ENCODE data around the gene EED.

Gene EED, protein sequence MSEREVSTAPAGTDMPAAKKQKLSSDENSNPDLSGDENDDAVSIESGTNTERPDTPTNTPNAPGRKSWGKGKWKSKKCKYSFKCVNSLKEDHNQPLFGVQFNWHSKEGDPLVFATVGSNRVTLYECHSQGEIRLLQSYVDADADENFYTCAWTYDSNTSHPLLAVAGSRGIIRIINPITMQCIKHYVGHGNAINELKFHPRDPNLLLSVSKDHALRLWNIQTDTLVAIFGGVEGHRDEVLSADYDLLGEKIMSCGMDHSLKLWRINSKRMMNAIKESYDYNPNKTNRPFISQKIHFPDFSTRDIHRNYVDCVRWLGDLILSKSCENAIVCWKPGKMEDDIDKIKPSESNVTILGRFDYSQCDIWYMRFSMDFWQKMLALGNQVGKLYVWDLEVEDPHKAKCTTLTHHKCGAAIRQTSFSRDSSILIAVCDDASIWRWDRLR

DNA sequence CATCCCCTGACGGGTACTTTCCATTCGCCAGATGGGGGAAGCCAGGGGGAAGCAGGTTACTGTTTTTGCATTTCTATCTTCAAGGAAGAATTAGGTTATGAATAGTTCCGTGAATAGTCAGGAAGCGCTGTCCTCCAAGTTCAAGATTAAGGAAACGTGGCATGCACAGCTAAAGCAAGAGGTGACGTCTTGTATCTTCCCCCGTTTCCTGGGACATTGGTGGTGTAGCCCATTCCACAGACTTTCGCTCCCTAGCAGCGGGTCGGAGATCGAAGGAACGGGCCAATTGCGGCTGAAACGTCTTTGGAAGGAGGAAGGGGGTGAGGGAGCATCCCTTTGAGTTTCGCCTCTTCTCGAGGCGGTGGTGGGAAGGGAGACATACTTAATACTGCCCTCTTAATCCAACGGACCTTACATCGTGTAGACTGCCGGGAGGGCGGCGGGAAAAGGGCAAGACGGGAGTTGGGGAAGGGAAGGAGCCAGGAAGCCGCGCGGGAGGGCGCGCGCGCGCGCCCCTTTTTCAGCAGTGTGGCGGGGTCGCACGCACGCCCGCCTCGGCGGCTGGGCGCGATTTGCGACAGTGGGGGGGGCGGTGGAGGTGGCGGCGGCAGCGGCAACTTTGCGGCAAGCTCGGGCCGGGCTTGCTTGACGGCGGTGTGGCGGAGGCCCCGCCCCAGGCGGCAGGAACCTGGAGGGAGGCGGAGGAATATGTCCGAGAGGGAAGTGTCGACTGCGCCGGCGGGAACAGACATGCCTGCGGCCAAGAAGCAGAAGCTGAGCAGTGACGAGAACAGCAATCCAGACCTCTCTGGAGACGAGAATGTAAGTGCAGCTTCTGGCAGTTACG is at the start of gene EED:
TSS of gene EED (plus strand) at position 232 of the 847 bp plus-strand sequence. CDS start at position 709, 477 bp downstream.
- peak; percentile 85 to 98 for DNase-seq

DNA sequence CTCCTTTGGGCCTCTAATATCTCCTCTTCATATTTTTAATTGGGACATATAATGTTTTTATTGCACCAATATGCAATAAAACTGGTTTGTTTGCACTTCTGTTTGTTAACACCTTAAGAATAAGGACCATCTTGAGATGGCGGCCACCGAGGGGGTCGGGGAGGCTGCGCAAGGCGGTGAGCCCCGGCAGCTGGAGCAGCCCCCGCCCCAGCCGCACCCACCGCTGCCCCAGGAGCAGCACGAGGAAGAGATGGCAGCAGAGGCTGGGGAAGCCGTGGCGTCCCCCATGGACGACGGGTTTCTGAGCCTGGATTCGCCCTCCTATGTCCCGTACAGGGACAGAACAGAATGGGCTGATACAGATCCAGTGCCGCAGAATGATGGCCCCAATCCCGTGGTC is 49.6 kb upstream of the EED start:
- DNase-seq, result no peak

DNA sequence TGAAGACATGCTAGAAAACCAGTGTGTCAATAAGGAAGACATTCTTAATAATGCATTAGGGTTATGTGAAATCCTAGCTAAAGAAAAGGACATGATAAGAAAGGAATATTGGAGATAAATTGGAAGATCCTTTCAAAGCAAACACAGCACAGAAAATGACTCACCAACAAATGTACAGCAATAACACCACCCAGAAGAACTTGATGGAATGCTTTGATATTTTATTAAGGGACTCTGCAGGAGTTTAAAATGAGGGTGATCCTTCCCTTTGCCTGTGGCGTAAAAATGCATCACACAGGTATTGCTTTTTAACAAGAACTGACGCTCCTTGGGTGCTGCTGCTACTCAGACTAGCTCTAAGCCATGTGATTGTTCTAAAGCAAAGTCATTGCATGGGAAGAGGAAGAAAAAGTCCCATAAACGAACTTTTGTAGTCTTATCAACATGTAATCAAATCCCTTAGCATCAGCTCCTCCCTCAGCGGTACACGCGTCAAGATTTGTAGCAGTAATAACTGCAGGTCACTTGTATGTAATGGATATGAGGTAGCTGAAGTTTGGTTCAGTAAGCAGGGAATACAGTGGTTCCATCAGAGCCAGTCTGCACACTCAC is 48.4 kb upstream of the EED start:
- DNase-seq, result no peak

DNA sequence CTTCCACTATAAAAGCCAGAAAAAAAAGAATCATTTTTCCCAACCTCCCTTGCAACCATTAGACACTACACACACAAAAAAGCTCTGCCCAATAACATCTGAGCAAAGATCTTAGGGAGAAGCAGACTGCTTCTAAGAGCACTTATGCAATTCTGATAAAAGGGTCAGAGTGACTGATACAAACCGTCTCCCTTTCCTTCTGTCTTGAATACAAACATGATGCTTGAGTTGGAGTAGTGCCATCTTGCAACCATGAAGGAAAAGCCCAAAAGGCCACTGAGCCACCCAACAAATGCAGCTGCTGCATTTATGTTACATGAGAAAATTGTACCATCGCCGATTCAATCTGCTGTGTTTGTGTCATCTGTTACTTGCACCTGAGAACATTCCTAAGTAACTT is 47.6 kb upstream of the EED start:
- DNase-seq, result no peak

DNA sequence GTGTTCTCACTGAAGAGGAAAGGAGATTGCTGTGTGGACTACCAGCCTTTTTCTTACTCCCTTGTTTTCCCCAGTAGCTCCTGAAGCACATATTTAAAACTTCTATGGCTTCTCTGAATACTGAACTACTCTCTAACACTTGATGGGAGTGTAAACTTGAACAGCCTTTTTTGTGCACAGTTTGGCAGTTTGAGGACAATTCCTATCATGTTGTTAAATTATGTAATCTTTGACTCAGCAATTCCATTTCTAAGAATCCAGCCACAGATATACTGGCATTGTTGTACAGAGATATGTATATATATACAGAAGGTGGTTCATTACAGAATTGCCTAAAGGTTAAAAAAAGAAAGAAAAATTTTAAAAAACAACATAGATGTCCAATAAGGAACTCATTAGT is 47.1 kb upstream of the EED start:
- DNase-seq, result no peak

DNA sequence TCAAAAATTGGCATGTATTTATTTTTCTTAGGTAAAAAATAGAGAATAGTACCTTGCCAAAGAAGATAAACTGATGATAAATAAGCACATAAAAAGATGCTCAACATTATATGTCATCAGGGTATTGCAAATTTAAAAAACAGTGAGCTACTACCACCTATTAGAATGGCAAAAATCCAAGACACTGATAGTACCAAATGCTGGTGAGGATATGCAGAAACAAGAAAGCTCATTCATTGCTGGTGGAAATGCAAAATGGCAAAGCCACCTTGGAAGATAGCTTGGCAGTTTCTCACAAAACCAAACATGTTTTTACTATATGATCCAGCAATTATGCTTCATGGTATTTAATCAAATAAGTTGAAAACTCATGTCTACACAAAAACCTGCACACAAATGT is 46.4 kb upstream of the EED start:
- no peak for DNase-seq

DNA sequence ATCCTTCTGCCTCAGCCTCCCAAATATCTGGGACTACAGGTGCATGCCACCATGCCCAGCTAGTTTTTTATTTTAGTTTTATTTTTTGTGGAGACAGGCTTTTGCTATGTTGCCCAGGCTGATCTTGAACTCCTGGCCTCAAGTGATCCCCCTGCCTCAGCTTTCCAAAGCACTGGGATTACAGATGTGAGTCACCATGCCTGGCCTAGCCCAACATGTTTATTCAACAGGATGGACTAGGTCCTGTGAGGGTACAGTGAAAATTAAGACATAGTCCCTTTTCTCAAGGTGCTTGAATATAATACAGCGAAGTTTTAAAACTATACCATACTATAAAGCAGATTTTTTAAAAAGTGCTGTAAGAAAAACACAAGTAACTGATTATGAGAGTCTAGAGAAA is 45.2 kb upstream of the EED start:
- DNase-seq, result no peak

DNA sequence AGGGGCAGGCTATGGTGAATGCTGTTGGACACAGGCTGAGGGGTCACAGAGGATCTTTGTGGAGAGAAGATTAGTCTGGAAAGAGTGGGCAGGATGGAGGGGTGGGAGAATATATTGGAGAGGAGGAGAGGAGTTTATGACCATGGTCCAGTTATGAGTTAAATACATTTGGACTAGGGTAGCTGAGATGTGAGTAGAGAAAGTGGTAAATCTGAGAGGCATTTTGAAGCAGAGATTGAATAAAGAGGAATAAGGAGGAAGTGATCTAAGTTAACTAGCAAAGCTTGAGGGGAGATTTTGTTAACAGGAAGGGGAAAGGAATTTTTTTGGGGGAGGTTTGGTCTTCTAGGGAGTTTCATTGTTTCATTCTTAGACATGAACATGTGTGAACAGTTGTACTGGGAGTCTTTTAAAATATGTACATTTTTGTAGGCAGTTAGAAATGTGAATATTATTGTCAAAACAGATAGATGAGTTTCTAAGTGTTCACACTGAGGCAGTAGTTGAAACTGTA is 43.1 kb upstream of the EED start:
- DNase-seq, result no peak

DNA sequence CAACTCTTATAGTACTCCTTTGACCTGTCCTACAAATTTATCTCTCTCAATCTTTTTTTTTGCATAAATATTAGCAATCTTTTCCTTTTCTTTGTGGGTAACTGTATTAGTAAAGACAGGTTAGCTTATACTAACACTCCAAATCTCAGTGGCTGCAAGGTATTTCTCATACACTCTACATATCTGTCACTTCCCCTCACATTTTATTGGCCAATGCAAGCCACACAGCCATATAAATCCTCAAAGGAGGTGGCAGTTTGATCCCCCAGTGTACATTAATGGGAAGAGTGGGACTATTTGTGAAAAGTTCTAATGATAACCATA is 42.6 kb upstream of the EED start:
- DNase-seq, result no peak

DNA sequence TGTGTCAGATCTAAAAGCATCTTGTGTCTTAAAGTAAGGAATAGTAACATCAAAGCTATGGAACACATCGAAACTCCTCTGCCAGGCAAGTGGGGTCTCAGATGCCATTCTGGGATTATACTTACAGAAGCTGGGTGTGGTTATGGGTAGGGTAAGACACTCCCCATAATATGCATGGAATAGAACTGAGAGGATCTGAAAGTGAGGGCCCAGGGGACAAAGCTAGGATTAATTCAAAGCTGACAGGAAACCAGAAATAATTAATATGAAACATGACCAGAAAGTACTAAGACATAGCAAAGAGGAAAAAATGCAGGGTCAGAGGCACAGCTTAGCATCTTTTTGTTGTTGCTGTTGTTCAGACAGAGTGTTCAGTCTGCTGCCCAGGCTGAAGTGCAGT is 40.2 kb upstream of the EED start:
- no peak for DNase-seq

DNA sequence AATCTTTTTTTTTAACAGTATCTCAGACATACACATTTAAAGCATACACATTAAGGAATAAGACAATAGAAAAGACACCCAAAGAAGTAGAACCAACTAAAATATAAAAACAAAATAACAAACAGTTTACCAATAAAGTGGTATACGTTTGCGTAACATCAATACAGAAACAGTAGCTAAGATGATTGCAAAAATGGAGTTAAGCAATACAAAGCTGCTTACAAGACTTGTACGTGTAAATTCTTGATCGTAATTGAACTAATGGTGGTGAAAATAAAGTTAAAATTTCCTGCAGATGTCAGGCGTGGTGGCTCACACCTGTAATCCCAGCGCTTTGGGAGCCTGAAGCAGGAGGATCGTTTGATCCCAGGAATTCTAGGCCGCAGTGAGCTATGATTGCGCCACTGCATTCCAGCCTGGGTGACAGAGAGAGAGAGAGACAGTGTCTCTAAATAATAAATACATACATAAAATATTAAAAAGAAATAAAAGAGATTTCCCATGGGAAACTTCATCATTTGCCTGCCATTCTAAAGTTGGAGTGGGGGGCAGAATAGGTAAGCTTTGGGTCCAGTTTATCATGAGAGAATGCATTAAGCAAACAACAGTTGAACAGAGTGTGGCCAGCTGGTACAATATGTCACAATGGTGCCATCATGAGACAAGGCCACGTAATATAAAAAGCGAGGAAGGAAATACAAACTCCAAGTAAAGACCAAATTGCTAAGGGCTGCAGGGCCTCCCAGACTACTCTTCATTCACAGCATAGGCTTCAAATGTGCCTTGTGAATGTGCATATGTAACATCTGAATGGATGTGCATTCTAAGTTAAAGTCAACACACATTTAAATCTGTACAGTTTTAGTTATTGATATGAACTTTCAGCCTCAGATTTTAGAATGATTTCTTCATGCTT is 38.9 kb upstream of the EED start:
- no peak for DNase-seq

DNA sequence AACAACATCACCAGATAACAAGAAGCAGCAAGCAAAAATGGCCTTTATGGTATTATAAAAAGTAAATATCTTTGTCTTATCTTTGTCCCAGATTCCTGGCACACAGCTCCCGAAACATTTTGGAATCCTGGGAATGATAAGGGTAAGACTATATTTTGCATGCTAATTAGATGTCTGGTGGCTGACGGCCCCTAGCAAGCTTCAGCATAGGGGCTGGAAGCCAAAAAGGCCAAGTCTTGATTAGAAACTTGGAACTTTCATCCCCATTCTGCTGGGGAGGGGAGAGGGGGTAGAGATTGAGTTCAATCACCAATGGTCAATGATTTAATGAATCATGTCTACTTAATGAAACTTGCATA is 38.2 kb upstream of the EED start:
- no peak for DNase-seq

DNA sequence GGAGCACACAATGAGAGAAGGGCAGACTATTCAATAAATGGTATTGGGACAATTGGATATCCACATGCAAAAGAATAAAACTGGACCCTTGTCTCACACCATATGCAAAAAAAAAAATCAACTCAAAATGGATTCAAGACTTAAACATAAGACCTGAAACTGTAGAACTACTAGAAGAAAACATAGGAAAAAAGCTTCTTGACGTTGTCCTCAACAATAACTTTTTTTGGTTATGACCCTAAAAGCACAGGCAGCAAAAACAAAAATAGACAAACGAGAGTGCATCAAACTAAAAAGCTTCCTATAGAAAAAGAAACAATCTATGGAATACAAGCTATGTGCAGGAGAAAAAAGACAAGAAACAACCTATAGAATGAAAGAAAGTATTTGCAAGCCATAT is 37.1 kb upstream of the EED start:
- DNase-seq, result no peak

DNA sequence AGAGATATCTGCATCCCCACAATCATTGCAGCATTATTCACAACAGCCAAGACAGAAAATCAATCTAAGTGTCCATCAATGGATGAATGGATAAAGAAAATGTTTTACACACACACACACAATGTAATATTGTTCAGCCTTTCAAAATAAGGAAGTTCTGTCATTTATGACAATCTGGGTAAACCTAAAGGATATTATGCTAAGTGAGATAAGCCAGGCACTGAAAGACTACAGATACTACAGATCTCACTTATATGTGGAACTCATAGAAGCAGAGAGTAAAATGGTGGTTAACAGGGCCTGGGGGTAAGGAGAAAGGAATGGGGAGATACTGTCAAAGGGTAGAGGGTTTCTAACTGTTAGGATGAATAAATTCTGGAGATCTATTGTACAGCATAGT is 36.0 kb upstream of the EED start:
- no peak for DNase-seq

DNA sequence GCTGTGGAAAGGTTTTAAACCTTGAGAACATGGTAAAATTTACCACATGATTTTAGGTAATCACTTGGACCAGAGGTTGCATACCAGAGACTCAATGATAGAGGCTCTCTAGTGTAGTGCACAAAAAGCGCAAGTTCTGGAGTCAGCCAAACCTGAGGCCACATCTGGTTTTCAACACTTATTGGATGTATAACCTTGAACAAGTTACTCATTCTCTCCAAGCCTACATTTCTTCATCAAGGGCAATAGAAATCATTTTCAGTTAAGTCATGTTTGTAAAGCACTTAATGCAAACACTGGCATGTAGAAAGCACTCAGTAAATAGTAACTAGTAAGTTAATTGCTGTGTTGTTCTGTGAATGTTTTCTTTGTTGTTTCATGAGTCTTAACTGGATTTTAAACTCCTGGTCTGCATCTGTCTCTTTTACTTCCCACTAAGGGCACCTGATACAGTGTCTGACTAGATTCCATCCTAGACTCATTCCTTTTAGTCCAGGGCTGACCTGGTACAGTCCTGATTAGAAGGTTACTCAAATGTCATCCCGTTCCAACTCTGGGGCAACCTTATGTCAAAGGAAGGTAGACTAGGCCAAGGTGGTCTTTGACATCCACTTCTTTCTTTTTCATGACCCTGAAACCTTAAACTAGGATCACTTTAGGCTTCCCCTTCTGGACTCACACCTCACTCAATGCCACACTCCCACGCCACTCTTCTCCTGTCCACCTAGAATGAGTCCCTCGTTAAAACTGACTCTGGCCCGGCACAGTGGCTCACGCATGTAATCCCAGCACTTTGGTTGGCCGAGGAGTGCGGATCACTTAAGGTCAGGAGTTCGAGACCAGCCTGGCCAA is 34.5 kb upstream of the EED start:
- no peak for DNase-seq

DNA sequence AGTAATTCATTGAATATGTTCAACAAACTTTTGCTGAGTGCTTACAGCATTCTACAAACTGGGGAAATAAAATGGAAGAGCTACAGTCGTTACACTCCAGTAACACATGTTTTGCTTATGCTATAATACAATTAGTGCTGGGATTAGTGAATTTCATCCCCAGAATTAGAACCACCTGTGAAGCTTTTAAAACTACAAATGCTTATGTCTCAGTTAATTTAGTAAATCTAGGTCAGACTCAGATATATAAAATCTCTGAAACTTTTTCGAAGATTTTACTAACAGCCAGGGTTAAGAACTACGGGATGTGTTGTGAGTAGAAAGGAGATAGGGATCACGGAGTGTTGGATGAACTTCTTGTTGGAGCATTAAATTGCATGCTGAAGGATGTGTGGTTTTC is 33.7 kb upstream of the EED start:
- DNase-seq, result no peak

DNA sequence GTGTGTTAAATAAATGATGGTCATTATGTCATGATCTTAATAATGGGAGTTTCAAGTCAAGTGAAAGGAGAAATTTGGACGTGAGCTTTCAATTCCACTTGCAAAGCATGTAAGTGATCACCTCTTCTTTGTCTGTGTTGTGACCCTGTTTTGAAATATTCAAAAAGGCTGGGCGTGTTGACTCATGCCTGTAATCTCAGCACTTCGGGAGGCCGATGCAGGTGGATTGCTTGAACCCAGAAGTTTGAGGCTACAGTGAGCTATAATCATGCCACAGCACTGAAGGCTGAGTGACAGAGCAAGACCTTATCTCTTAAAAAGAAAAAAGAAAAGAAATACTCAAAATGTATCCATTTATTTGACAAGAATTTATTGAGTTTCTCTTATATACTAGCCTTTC is 32.9 kb upstream of the EED start:
- no peak for DNase-seq

DNA sequence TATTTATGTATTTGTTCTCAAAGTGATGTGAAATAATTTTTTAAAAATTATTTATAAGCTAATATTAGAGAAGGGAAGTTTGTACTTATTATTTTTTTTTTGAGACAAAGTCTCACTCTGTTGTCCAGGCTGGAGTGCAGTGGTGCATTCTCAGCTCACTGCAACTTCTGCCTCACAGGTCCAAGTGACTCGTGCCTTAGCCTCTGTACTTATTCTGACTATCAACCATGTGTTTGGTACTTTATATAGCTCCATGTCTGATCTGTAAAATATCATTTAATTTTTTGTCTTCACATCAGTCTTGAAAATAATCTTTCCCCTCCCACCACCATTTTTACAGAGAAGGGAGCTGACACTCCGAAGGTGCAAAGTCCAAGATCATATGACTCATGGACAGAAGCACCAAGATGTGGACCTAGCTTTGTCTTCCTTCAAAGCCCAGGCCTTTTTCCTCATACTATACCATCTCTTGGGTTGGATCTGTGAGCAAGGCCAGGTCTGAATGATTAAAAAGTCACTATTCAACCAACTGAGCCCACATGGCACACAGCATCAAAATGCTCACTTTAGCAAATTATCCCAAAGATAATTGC is 32.4 kb upstream of the EED start:
- DNase-seq, result no peak

DNA sequence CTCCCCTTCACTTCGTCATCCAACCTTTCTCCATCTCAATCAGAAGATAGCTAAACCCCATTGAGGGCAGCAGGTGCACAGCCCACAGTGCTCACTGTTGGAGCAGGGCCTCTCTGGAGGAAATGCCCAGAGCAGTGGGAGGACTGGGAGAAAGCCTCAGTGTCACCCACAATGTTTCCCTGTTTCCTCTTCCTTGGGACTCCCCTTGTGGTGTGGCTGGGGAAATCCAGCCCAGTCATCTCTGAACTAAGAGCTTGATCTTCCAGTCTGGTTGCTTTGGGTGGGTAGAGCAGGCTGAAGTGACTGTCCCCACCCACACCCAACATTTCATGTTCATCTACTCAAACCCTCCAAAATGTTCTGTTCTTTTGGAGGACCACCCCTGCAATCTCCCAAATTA is 29.8 kb upstream of the EED start:
- no peak for DNase-seq

DNA sequence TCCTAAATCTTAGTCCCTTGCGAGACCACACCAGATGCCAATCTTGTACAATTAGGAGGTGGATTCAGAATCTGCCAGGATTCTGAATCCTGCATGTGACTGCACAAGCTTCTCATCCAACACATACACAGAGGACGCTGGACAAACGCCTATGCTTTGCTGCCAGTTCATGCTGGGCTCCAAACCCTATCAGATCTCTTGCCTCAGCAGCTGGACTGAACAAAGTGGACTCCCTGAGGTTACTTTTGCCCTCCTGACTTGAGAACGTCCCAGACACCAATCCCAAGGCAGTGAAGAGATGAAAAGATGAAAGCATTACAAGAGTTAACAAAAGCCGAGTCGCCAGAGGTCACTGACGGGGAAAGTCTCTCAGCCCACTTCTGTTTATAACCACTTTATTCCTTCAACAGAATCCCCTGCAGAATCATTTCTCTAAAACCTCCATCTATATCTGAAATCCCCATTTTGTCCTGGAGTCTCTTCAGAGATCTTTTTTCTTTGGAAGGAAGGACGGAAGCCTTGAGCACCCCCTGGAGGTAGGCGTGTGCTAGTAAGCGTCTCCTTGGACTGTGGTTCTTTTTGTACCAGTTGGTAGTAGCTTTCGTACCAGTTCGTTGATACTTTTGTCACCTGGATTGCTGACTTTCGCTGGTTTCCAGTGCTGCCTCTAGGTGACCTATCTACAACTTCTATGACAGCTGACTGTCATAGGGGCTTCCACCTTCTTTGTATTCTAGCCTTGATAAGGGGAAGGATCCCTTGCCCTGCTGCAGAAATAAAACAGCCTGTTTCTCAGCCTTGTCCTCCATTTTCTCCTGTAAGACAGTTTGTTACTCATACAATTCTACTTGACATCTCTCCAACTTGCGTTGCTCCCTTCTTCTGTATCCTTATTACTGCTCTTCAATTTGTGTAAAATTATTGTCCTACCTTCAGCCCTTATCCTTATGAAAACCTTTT is 26.1 kb upstream of the EED start:
- peak; percentile 7 to 60 for DNase-seq
